ENCODE data around the gene CSAD. TPM values are rescaled to one million over a fixed set of nuclear protein-coding genes. Genes with fewer than 3 reads are reported as not detected.

The CSAD gene
- total and polyA plus RNA-seq, 2 of the 13 experiments (the other 11 are each of a cell fraction or from before 2014, with no cell fraction given): 7.2 to 23.5 TPM

- TF ChIP-seq POGZ (CRISPR knock-in tag; IDR thresholded peaks at IDR 0.05) (peak; percentile 74), ZNF121 (CRISPR knock-in tag; IDR thresholded peaks at IDR 0.05) (no peak), MYNN (CRISPR knock-in tag; IDR thresholded peaks at IDR 0.05; ENCODE audit: low read depth) (no peak), ZNF280B (CRISPR knock-in tag; IDR thresholded peaks at IDR 0.05; ENCODE audit: borderline replicate concordance) (no peak), ATAD3A (CRISPR knock-in tag; IDR thresholded peaks at IDR 0.05) (no peak), HINFP (CRISPR knock-in tag; IDR thresholded peaks at IDR 0.05; ENCODE audit: low read depth) (no peak), ESRRA (CRISPR knock-in tag; IDR thresholded peaks at IDR 0.05; ENCODE audit: low read depth) (peak; percentile 99)
These were observed 35.1 kb downstream of the CSAD start (continued) for GRCh38 chr12:53145383-53146260.

- POLR2A ChIA-PET: interaction anchor here (0.7 kb wide), 1 partner anchor 64 kb away, joined by 3 read pairs; the partner anchor contains the start of gene SPRYD3
- H3K9me3 ChIP-seq (ENCODE audit: low read length): peaks cover 10% of the 10 kb centered on the region
- H3K27ac ChIP-seq (ENCODE audit: extremely low read length, insufficient read depth, low read length): no peak overlapping the region
- TF ChIP-seq RFXAP (CRISPR knock-in tag; IDR thresholded peaks at IDR 0.05; ENCODE audit: borderline replicate concordance) (no peak), HNRNPL (IDR thresholded peaks at IDR 0.05; ENCODE audit: low read depth, low read length) (no peak), IKZF4 (CRISPR knock-in tag; IDR thresholded peaks at IDR 0.05; ENCODE audit: borderline replicate concordance, low read depth, not compliant biosample characterization) (no peak), SOX13 (IDR thresholded peaks at IDR 0.05) (no peak), SOX13 (CRISPR knock-in tag; conservative IDR thresholded peaks at IDR 0.05 in 1 of 2, IDR thresholded peaks at IDR 0.05 in 1 of 2) (peak in 1 of 2 experiments; percentile 35; a peak in 1 of 4 replicates), ZNF574 (CRISPR knock-in tag; IDR thresholded peaks at IDR 0.05) (no peak)
- FAIRE-seq (no peak), ATAC-seq (no peak), DNase-seq (ENCODE audit: low spot score) (peak; percentile 14)
- no peak overlapping the region for H3K4me2 ChIP-seq (ENCODE audit: low read depth, low read length)
- in situ Hi-C loops (cut with HindIII; ENCODE audit: extremely low pct_ligation_motif_present, low pct_unique_long_range_greater_than_20kb) (no loop called here), intact Hi-C loops (cut with micrococcal nuclease; ENCODE audit: unreplicated experiment) (no loop called here)
- BruUV-seq (replicated peaks): no TSS peak
- H3K4me1 ChIP-seq (ENCODE audit: insufficient read depth, low read length): peaks cover 23% of the 10 kb centered on the region
- no peaks in the 10 kb centered on the region for H3K27me3 ChIP-seq (ENCODE audit: control insufficient read depth in 1 of 2, insufficient read depth in 2 of 2, low read length in 2 of 2)
- H4K20me1 ChIP-seq (ENCODE audit: insufficient read depth, low read length): no peaks in the 10 kb centered on the region
- no peak overlapping the region for H3K9ac ChIP-seq (ENCODE audit: insufficient read depth, low read depth, low read length)
- CTCF ChIA-PET (ENCODE audit: low intra/inter-chr PET ratio, low total read pairs): no interaction called here
- H3K36me3 ChIP-seq (replicated peaks in 1 of 2; ENCODE audit: control insufficient read depth in 1 of 2, insufficient read depth in 2 of 2, low read length in 2 of 2): no peaks in the 10 kb centered on the region
- no peak overlapping the region for H3K4me3 ChIP-seq (replicated peaks in 1 of 3; ENCODE audit: insufficient read depth in 1 of 3, low read depth in 2 of 3, low read length in 3 of 3)
- WGBS (ENCODE audit: low lambda C conversion rate): 15% methylated on average over 4 of the region's 4 CpGs
- no peaks in the 10 kb centered on the region for H3K79me2 ChIP-seq (ENCODE audit: insufficient read depth, low read length)
- no peak overlapping the region for H2AFZ ChIP-seq (ENCODE audit: low read length)
These were observed 37.4 kb downstream of the CSAD start for GRCh38 chr12:53143355-53143754.

All from HepG2 (cell line).